Measurements from ENCODE around the gene CTBP2. TPM values are rescaled to one million over a fixed set of nuclear protein-coding genes. Genes with fewer than 3 reads are reported as not detected.

Gene CTBP2
- total RNA-seq, result 10 to 100 TPM; 32.0 to 49.0 TPM

DNA sequence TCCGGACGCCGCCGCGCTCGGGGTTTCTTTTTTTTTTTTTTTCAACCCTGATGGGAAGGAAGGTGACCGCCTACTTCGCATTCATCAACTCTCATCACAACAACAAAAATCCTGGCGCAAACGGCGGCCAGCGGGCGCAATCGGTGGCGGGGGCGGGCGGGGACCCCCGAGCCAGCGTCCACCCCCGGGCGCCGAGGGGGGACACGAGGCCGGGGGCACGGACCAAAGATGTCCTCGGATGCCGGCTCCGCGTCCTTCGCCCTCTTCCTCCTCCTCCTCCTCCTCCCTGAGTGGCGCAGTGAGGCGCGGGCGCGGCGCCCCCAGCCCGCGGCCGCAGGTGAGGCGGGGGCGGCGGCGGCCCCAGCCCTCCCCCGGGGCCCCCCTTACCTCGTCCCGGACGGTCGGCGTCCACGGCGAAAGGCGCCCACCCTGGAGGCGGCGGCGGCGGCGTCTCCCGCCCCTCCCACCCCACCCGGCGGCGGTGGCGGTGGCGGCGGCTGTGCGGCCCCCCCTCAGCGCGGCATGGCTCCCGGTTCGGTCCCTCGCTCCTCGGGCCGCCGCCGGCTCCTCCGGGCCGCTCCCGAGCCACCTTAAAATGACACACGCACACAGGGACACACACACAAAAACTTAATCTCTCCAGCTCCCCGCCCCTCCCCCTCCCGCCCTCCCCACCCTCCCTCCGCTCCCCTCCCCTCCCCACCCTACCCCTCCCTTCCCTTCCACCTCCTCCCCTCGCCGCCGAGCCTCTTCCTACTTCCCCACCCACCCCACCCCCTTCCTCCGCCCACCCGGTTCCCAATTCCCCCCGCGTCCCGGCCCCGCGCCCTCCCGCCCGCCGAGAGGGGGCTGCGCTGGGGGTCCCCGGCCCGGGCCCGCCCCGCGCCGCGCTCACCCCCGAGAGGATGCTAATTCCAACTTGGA, at the start of gene CTBP2:
Gene CTBP2, minus strand, starts transcription at position 632 of the 924 bp plus-strand sequence.
- DNase-seq, result peak; percentile 61 to 64 (median 63)
- TF ChIP-seq, protein P1, sequence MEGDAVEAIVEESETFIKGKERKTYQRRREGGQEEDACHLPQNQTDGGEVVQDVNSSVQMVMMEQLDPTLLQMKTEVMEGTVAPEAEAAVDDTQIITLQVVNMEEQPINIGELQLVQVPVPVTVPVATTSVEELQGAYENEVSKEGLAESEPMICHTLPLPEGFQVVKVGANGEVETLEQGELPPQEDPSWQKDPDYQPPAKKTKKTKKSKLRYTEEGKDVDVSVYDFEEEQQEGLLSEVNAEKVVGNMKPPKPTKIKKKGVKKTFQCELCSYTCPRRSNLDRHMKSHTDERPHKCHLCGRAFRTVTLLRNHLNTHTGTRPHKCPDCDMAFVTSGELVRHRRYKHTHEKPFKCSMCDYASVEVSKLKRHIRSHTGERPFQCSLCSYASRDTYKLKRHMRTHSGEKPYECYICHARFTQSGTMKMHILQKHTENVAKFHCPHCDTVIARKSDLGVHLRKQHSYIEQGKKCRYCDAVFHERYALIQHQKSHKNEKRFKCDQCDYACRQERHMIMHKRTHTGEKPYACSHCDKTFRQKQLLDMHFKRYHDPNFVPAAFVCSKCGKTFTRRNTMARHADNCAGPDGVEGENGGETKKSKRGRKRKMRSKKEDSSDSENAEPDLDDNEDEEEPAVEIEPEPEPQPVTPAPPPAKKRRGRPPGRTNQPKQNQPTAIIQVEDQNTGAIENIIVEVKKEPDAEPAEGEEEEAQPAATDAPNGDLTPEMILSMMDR (IDR thresholded peaks at IDR 0.05), result no peak
- peak in 1 of 3 donors; percentile 17 for TF ChIP-seq POLR2A (IDR thresholded peaks at IDR 0.05)
- H3K36me3 ChIP-seq (replicated peaks in 1 of 2; ENCODE audit: insufficient read depth in 1 of 2, low read depth in 2 of 2), result no peaks in the 10 kb centered on the region
- H3K27me3 ChIP-seq, result no peaks in the 10 kb centered on the region
- intact Hi-C loops (cut with DNase I), result loop anchor here (10.0 kb wide), 1 partner anchor 105 kb away; no protein-coding TSS in a partner anchor
- H3K4me1 ChIP-seq, result peaks cover 35% of the 10 kb centered on the region
- H3K9me3 ChIP-seq, result no peaks in the 10 kb centered on the region
- peak; percentile 7 for ATAC-seq
- H3K4me3 ChIP-seq, result peak within 1 kb of the TSS; percentile 27 to 77
- H3K27ac ChIP-seq, result peak within 1 kb of the TSS; percentile 89 to 100 (median 98)
- WGBS, 2 donors, result 0 to 1% methylated on average over 16 to 70 of the region's 103 CpGs

DNA sequence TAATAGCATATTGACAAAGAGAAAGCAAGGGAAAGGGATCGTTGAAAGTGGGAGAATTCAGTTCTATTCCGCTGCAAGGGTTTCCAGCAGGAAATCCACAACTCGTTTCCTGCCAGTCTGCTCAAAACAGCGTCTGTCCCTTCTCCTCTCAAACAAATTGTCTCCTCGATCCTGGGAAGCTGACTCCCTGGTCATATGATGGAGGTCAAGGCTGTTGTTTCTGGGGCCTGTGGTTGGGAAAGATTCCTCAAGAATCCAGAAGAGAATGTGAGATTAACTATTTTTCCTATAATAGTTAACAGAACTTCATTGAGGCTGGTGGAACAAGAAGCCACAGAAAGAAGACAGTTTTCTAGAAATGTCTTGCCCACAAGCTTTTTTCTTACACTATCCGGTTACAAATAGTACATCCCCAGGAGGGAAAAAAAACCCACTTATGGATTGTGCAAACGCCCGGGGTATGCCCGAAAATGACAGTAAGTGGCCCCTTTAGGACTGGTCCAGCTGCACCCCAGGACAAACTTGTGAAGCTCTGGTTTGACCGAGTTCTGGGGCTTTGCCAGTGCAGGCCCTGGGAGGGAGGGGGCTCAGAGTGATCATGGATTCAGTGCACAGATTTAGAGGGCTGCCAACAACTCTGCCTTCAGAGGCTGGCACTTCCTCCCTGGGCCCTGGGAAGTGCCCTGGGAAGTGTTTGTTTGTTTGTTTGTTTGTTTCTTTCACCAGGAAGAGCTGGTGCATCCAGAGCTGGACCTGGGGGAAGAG, 49.4 kb upstream of the CTBP2 start:
- Histone ChIP-seq H3K4me3 (no peak overlapping the region), H3K27me3 (no peaks in the 10 kb centered on the region), H3K4me1 (peaks cover 13% of the 10 kb centered on the region), H3K27ac (no peak overlapping the region), H3K9me3 (no peaks in the 10 kb centered on the region), H3K36me3 (replicated peaks in 1 of 2; ENCODE audit: insufficient read depth in 1 of 2, low read depth in 2 of 2) (no peaks in the 10 kb centered on the region)
- intact Hi-C loops (cut with DNase I), result no loop called here
- no peak for DNase-seq
- WGBS, 2 donors, result 73 to 85% methylated on average over 10 of the region's 10 CpGs
- no peak for ATAC-seq
- TF ChIP-seq POLR2A (IDR thresholded peaks at IDR 0.05), result no peak
- TF ChIP-seq, protein P1 (IDR thresholded peaks at IDR 0.05), result no peak

DNA sequence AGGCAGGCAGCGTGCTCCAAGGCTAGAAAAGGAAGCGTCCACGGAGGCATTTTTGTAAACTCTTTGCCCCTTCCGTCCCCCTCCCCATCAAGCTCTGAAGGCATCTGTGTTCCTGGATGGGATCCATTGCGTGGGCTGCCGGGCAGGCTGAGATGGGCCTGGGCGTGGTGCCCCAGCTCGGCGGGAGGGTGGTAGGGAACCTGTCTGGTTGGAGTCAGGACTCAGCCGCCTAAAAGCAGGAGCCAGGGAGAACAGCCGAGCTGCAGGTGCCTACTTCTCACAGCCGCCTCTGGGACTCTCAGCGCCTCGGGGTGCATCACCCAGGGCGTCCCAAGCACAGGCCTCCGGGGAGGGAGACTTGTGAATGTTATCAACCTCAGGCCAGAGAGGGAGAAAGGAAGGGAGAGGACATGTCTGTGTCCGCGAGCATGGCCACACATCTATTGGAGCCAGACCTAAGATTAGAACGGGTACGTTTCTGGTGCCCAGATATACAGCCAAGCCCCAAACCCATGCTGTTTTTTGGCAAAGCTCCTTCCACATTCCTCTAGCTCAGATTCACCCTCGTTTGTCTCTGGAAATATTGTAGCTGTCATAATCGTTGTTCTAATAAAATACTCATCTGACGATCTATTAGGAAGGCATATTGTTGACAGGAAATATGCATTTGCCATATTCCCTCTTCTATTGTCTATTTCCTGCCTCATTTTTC, 48.6 kb upstream of the CTBP2 start:
- Histone ChIP-seq H3K27ac (no peak overlapping the region), H3K4me3 (no peak overlapping the region), H3K36me3 (replicated peaks in 1 of 2; ENCODE audit: insufficient read depth in 1 of 2, low read depth in 2 of 2) (no peaks in the 10 kb centered on the region), H3K4me1 (peaks cover 7% of the 10 kb centered on the region), H3K27me3 (no peaks in the 10 kb centered on the region), H3K9me3 (no peaks in the 10 kb centered on the region)
- TF ChIP-seq, protein P1 (IDR thresholded peaks at IDR 0.05), result no peak
- peak in 1 of 4 donors; percentile 55 for DNase-seq
- intact Hi-C loops (cut with DNase I), result no loop called here
- WGBS, 2 donors, result 70 to 73% methylated on average over 22 to 23 of the region's 23 CpGs
- no peak for ATAC-seq

DNA sequence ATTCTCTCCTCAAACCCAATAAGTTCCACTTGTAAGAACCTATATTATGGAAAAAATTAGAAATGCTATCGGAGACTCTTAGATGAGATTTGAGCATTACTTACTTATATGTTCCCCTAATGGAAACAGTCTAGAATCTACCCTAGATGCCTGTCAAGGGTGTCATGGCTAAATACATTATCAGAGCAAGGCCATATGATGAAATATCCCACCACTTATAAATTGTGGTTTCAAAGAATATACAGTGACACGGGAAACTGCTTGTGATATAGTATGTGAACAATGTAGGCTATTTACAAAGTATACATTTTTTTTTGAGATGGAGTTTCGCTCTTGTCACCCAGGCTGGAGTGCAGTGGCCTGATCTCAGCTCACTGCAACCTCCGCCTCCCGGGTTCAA, 46.3 kb upstream of the CTBP2 start:
- intact Hi-C loops (cut with DNase I), result no loop called here

More for the DNA sequence above, 46.3 kb upstream of the CTBP2 start:
- H3K36me3 ChIP-seq (replicated peaks in 1 of 2; ENCODE audit: insufficient read depth in 1 of 2, low read depth in 2 of 2), result no peaks in the 10 kb centered on the region
- no peak overlapping the region for H3K4me3 ChIP-seq
- no peaks in the 10 kb centered on the region for H3K4me1 ChIP-seq
- DNase-seq (no peak), ATAC-seq (no peak)
- no peaks in the 10 kb centered on the region for H3K9me3 ChIP-seq
- H3K27ac ChIP-seq, result no peak overlapping the region
- WGBS, 2 donors, result 94% methylated on average over 5 of the region's 5 CpGs
- TF ChIP-seq POLR2A (IDR thresholded peaks at IDR 0.05), result no peak
- TF ChIP-seq, protein P1 (IDR thresholded peaks at IDR 0.05), result no peak
- H3K27me3 ChIP-seq, result no peaks in the 10 kb centered on the region
